HCEC 1CT (cell line): ENCODE data around the gene PFKFB4.
"Not testable (repeated sequence)": the region's sequence is repeated elsewhere in the genome, so short reads cannot be mapped to it uniquely, and the experiment has no call there.

Experiments used
- DNase-seq: peaks from one replicate; pipeline ENCODE4 v3.0.0-alpha.2; 2017

PFKFB4 gene

GRCh38 chr3:48480891-48481290 lies 75.7 kb downstream of the PFKFB4 start:
- DNase-seq: not testable (repeated sequence)

GRCh38 chr3:48478626-48479555 lies 77.7 kb downstream of the PFKFB4 start:
- DNase-seq: no peak

- no peak for DNase-seq
Measured at GRCh38 chr3:48477959-48478520, 78.6 kb downstream of the PFKFB4 start.

- DNase-seq: no peak
Measured at GRCh38 chr3:48476426-48477053, 80.1 kb downstream of the PFKFB4 start.

GRCh38 chr3:48475188-48475587 lies 81.4 kb downstream of the PFKFB4 start:
- no peak for DNase-seq

- DNase-seq: no peak
Measured at GRCh38 chr3:48474619-48475018, 82.0 kb downstream of the PFKFB4 start.

- not testable (repeated sequence) for DNase-seq
Measured at GRCh38 chr3:48474031-48474430, 82.6 kb downstream of the PFKFB4 start.

- no peak for DNase-seq
Measured at GRCh38 chr3:48473617-48473952, 83.0 kb downstream of the PFKFB4 start.

- peak; percentile 91 for DNase-seq
Measured at GRCh38 chr3:48472923-48473616, 83.5 kb downstream of the PFKFB4 start.

GRCh38 chr3:48472673-48472922 lies 84.0 kb downstream of the PFKFB4 start:
- DNase-seq: no peak

- no peak for DNase-seq
Measured at GRCh38 chr3:48470286-48470685, 86.3 kb downstream of the PFKFB4 start.

GRCh38 chr3:48469046-48469915 lies 87.3 kb downstream of the PFKFB4 start:
- DNase-seq: no peak

GRCh38 chr3:48468329-48468731 lies 88.3 kb downstream of the PFKFB4 start:
- DNase-seq: no peak
